NCI-H748 (cell line): Measurements from ENCODE around the gene UNC5B.

Source experiments
- DNase-seq: peaks from one replicate; lab custom pipeline; 2025; ENCODE audit not compliant: unreplicated experiment; lab: John Stamatoyannopoulos, UW

UNC5B gene

DNA sequence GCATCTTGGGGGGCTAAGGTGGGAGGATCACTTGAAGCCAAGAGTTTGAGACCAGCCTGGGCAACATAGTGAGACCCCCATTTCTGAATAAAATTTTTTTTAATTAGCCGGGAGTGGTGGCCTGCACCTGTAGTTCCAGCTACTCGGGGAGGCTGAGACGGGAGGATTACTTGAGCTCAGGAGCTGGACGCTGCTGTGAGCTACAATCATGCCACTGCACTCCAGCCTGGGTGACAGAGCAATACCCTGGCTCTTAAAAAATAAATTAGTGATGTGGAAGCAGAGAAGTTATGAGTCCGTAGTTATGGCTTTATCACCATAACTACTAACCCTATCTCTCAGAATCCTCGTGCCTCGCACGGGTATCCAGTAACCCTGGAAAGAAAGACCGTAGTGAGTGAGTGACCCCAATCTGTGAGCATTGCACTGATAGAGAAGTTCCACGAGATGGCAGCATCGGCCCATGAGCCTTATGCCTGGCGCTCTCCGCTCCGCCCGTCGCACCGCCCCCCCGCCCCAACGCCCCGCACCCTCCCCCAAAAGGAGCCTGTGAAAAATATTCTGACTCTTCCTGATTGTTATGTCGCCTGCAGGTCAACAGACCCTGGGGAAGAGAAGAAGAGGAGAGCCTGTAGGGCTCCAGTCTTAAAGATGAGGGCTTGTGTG lies 101.8 kb downstream of the UNC5B start:
- DNase-seq = peak; percentile 27

DNA sequence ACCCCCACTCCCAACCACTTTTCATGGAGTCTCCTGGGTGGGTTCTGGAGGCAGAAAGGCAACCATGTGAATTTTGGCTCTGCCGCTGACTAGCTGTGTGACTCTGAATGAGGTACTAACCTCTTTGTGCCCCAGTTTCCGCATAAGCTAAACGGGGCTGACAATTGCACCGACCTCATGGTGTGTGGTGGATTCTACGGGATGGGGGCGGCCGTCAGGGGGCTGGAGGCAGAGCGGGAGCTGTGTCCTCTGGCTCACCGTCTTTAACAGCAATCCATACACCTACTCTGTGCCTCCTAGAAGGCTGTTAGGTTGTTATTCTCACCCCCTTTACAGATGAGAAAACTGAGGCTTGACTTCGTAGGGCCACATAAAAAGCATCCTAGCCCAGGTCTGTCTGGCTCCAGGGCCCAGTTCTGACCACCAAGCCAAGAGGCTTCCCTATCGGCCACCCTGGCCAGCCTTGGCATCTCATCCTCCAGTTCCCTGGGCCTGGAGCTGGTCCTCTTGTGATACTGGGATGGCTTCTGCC lies 102.4 kb downstream of the UNC5B start:
- no peak for DNase-seq

DNA sequence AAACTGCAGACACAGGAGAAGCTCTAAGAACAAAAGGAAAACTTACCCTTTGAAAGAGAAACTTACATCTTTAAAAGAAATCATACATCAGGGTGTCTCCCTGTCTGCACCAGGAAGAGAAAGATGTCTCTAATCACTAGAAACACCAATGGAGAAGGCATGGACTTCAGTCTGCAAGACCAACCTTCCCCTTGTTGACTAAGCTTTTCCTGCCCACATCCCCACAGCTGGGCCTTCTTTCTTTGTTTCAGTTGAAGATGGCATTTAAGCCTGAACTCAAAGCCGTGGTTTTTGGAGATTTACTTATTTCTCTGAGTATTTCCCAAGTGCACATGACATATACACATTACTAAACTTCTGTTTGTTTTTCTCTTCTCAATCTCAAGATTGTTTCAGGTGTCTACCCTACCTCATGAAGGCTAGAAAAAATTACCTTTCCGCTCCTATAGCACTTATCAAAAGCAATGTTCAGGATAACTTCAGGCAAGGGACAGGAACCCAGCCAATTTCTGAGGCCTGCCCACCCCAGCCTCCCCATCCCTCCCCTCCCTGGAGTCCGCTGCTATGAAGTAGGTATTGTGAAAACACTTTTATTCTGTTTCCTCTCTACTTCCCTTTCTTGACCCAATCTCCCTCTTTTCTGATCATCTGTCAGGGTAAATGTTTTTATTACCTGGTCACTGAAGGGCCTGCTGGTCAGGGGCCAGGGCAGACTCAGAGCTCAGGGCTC lies 103.9 kb downstream of the UNC5B start:
- no peak for DNase-seq

DNA sequence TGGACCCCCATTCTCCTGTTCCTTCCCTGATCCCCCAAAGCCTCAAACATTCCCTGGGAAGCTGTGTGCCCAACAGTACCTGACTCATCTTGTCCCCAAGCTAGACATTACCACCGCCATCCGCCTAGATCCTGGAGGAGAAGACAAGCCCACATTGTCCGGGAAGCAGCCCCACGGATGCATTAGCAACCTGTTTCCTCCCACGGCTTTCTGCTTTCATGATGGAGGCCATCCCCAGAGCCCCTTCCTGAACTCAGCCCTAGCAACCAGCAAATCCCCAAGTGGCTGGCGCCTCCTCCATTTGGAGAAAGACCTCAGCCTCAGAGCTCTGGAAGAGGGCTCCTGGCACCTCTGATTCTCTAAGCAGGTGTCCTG lies 104.4 kb downstream of the UNC5B start:
- no peak for DNase-seq

DNA sequence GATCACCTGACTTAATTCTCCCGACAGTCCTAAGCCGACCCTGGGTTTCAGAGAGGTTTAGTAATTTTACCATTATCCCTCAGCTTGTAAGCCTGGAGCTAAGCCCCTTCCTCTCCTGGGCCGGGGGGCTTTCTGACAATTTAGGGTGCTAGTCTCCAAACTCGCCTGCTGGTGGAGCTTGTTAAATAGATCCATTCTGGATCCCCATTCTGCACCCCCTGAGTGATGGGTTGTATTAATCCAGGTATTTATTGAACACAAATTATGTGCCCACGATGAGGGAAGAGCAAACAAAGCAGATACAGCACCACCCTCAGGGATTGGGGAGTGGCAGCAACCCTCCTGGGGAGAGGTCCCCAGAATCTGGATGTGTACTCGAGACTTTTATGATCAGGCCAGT lies 105.4 kb downstream of the UNC5B start:
- no peak for DNase-seq

DNA sequence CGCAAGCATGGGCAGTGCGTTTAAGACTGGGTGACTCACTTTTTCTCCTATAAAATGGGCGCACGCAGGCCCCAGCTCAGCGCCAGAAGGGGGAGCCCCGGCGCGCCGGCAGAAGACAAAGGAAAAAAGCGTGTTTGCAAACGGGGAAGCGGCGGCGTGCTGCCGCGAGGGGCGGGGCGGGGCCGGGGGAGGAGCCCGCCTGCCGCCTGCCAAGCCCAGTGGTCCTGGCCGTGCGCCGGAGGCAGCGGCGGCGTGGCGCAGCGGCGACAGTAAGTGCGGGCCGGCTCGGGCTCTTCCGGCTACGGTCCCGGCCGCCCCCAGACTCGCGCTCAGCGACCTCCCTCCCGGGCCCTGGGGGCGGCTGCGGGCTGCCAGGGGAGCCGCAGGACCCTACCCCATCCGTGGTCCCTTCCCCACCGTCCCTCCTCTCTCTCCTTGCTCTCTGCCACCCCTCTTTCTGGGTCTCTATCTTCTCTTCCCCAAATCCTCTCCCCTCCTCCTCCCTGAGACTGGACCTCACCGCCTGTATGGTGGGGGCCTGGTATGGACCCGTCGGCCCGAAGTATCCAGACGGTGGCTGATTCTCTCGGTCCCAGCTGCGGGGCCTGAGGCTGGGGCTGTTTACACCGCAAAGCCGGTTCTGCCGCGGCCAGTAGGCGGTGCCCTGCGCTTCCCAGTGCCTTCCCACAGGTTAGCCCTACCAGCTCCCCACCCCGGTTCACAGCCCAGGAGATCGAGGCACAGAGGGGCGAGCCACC lies 106.9 kb downstream of the UNC5B start, which contains the start of gene SLC29A3:
Gene SLC29A3 (plus strand): TSS at position 218 of the 758 bp plus-strand sequence. CDS start 51 bp downstream, at position 269.
- peak; percentile 83 for DNase-seq

DNA sequence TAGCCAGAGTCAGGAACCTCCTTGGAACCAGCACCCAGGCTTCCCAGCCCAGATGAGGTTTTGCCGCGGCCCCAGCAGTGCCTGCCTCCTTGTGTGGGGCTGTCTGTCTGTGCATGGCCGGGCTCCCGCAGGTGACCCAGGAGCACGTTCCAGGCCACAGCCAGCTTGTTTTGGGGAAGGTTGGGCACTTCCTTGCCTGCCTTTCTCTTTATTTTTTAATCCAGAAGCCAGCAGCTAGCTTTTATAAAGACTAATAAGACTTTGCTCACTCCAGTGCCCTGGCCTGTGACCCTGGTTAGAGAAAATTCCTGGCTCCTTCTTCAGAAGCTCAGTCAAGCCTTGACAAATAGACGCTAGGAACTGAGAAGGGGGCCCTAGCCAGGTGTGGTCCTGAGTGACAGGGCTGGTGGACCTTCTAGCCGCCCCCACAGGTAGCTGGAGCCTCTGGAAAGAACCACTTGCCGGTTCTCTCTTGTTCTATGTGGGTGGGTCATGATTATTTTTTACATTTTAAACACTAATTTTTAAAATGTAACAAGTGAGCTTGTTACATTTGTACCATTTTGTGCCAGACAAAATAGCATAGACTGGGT lies 107.5 kb downstream of the UNC5B start:
- no peak for DNase-seq

DNA sequence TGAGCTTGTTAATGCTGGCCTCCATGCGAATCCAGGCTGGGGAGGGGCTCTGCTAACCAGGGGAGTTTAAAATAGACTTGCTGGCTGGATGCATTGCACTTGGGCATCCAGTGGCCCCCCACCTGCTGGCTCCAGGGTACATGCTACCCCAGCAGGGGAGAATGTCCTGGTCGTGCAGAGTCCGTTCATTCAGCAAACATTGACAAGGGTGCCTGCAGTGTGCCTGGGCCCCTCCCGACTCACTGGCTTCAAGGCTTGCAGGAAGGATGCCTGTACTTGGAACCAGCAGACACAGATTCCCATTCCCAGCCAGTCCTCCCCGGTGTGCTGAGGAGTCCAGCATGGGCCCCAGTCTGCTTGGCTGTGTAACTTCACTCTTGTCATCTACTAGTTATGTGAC lies 108.2 kb downstream of the UNC5B start:
- no peak for DNase-seq

DNA sequence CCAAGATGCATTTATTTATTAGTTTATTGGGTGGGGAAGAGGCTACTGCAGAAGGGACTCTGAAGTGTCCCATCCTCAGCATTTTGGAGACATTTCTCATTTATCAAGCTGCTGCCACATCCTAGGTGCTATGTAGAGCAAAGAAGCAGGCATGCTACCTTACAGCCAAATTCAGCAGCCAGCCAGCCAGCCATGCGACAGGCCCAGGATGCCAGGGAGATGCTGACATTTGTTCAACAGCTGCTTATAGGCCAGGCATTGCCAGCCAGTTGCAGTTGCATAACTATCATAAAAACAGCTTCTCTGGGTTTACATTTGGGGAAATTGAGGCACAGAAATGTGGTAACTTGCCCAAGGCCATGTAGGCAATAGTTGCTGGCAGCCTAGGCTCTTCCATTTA lies 109.0 kb downstream of the UNC5B start:
- no peak for DNase-seq

DNA sequence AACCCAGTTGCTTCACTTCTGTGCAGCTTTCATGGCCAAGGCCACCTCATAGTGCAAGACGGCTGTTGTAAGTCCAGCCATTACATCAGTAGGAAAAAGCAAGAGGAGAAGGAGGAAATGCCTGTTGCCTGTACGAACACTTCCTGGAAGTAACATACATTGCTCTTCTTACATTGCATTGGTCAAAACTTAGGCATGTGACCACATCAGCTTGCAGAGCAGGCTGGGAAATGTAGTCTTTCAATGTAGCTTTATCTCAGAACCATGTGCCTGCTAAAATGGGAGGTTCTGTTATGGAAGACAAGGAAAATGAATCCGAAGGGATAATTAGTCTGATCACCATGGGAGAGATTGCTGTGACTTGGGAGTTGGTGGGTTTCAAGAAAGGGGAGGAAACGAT lies 111.0 kb downstream of the UNC5B start:
- DNase-seq = no peak

DNA sequence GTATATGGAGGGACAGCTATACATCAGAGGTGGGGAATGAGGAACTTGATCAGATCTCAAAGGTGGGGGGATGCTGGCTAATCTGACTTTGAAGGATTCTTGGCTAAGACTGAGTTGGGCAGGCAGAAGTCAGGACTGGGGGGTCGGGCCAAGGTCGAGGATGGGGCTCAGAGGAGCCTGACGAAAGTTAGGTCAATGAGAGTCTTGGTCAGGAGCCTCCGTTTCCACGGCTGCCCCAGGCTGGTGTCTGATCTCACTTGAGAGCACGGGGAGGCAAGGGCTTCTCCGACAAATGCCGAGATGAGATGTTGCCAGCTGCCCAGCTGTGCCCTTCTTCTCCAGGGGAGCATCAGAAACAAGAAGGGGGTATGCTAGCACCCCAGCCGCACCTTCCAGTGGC lies 112.4 kb downstream of the UNC5B start:
- DNase-seq = no peak

DNA sequence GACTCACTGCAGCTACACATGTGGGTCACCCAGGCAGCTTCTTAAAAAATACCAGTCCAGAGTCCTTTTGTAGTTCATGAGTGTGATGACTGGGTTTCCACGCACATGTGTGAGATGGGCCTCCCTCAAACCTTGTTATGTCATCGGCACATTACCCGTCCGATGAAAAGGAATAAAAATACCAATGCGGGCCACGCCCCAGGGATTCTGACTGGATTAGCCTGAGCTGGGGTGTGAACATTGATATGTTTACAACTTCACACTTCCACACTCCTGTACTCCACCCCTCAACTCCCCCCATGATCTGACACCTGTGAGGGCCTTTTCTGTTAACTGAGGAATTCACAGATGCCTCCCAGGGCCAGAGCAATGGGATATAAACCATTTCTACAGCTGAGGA lies 112.9 kb downstream of the UNC5B start:
- no peak for DNase-seq

DNA sequence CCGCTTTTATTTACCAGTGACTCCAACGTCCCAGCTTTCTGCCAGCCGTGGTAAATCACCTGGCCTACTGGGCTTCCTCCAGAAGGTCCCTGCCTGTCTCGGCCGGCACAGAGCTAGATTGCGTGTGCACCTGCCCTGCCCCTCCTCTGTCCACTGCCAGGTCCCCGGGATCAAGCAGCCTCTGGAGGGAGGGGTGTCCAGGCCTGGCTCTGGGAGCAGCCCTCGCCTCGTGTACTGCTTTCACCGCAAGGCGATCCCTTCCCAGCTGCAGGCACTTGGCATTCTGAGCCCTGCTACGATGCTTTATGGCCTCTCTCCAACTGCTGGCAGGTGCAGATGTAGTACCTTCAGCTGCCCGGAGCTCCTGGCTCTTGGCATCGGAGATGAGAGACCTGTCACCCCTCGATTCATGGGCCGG lies 114.1 kb downstream of the UNC5B start:
- peak; percentile 42 for DNase-seq

DNA sequence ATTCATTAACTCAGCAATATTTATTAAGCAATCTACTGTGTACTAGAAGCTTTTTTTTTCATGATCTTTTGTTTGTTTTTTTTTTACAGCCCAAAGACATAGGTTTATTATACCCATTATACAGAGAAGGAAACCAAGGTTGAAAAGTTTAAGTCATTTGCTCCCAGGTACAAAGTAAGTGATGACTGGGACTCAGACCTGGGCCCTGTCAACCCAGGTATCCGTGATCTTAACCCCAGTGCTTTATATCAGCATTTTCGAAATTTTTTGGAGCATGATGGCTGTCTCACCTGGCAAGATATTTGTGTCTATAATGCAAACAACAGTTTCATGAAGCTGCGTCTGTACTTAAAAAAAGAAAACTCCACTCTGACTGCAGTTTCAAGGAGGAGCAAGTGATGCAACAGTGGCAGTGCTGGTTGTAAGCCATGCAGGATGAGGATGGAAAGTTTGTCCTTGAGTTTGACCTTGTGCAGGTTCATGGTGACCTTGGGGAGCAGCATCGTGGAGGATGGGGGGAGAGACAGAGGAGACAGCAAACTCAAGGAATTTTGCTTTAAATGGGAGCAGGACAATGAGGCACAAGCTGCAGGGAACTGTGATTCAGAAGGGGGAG lies 118.5 kb downstream of the UNC5B start:
- no peak for DNase-seq

DNA sequence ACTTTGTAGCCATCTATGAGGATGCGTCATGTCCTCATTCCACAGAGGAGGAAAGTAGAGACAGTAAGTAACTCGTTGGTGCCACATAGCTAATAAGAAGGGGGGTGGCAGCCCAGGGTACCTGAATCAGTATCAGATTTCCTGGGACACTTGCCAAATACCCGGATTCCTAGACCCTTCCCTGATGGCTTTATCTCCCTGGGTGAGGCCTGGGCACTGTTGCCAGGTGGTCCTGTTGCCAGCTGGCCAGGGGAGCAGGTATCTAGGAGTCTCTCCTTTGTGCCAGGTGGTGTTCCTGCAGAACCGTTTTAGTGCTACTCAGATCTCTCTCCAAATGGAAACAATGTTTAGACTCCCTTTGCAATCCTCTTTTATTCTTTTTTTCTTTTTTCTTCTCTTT lies 119.4 kb downstream of the UNC5B start:
- DNase-seq = no peak

DNA sequence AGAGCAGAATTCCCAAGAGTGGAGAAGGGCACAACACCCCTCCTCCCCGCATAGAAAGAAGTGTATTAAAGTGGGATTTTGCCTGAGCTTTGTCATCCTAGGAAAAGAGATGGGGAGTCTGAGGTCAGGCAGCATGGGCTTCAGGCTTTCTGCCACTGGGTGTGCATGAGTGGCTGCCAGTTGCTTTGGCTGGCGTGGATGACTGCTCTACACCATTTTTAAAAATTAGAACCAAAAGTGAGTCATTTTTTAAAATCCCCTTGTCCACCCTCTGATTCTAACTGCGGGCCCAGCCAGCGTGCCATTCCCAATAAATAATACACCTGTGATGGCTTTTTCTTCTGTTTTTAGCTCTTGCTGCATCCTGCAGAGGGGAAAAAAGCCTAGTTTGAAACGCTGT lies 120.1 kb downstream of the UNC5B start:
- no peak for DNase-seq

DNA sequence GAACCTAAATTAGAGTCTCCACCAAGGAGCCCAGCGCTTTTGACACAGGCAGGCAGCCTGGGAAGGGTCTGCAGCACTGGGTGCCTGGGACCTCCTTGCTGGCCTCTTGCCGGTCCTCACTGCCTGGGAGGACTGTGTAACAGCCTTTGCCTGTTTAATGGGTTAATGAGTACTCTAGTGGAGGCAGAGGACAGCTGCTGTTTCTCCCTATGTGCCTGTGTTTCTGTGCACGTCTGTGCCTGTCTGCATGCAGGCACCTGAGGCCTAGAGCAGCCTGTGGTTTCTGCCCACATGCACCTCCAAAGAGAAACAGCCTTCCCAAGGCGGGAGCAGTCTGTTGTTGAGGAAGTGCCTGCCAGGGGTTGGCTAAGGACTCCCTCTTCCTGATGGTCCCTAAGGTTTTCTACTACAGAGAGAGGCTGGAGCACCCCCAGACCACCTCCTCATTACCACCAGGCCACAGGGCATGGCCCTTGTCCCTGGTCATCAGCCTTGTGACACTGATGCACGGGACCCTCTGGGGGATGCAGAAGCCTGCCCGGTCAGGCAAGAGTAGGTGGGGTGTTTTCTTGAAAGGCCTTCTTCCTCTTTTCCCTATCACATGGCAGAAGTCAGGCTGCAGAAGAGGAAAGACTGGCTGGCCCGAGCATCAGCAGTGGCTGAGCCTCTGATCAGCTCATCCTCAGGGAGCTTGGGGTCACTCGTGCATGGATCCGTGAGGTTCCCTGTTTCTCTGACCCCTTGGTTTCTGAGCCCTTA lies 120.9 kb downstream of the UNC5B start:
- no peak for DNase-seq

DNA sequence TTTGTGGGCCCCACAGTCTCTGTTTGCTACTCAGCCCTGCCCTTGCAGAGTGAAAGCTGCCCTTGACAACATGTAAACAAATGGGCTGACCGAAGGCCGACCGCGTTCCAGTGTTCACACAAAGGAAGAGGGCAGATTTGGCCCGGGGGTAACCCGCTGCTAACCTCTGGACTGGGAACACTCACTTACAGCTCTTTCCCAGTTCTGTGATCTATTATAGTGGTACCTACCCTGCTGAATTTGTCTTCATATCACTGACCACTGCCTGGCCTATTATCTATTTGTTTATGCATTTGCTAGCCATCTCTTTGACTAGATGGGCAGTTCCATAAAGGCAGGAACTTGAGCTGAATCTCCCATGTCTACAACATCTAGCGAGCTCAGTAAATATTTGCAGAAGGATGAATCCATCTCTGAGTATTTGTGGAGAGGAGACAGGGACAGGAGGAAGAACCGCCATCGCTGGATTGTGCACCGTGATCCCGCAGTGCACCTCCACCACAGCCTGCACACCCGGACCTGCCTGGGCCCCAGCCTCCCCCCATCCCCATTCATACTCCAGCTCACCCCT lies 121.9 kb downstream of the UNC5B start:
- DNase-seq = peak; percentile 67

DNA sequence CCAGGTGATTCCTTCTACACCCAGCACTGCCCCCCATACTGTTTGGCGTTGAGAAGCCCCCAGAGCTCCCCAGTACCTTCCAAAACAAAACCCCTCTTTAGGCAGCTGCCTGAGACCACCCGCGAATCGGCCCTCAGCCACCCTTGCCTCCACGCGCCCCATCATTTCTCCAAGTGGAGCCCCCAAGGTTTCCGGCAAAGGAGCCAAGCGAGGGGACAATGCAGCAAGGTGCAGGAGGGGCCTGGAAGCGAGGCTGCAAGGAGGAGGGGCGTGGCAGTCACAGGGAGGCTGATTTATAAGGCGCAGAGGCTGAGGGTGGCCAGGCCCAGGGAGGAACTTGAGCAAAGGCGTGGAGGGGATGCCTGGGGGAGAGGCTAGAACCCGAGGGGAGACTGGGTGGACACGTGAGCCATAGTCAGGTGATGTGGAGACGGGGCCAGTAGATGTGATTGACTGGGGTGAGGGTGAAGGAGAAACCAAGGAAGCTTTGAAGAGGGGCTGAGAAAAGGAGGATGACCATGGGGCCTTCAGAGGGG lies 122.9 kb downstream of the UNC5B start:
- no peak for DNase-seq

DNA sequence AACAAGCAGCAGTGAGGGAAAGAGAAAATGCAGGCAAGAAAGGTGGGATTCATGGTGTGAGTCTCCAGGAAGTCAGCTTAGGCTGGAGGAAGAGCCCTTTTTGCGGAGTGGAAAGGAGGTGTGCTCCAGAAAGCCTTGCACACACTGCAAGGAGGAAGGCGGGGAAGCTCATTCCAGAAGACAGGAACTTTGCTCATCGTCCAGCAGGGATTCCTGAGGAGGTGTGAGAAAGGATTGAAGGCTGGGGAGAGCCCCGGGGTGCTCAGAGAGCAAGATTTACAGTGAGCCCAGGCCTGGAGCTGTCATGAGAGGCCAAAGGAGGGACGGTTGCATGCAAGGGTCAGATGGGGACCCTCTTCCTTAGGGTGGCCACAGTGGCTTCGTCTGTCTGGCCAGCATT lies 124.3 kb downstream of the UNC5B start:
- no peak for DNase-seq
